Activated CD8-positive, alpha-beta T cell treated with anti-CD3 and anti-CD28 coated beads for 36 hours (primary cell): Measurements from ENCODE around the gene PCDHA1. TPM values are rescaled to one million over a fixed set of nuclear protein-coding genes. Genes with fewer than 3 reads are reported as not detected.
"Not testable (repeated sequence)": the region's sequence is repeated elsewhere in the genome, so short reads cannot be mapped to it uniquely, and the experiment has no call there.

Source experiments
- ATAC-seq: fragments of 200-7000 bp; cut with Tn5 transposase; one replicate; pipeline ENCODE4 v1.10.0; 2021; ENCODE audit warnings: mild to moderate bottlenecking, moderate library complexity
- CTCF ChIA-PET: fragments of 350-600 bp; sonication (Branson Sonifier 250); formaldehyde crosslinking; loops from one replicate; lab custom pipeline; 2021; ENCODE audit warnings: antibody characterized with exemption; lab: Charles Lee
- POLR2A ChIA-PET: fragments of 350-600 bp; sonication (Branson Sonifier 250); formaldehyde crosslinking; loops from one replicate; lab custom pipeline; 2021; ENCODE audit warnings: antibody characterized with exemption; lab: Charles Lee
- DNase-seq: peaks from one replicate; pipeline ENCODE4 v3.0.0-alpha.2; 2020
- H3K27ac Mint-ChIP-seq: one replicate; pipeline ENCODE4 v1.8.0; 2021; ENCODE audit warnings: mild to moderate bottlenecking, mixed read lengths
- H3K27me3 Mint-ChIP-seq: one replicate; pipeline ENCODE4 v1.8.0; 2021; ENCODE audit warnings: mixed read lengths
- H3K36me3 Mint-ChIP-seq: one replicate; pipeline ENCODE4 v1.8.0; 2021; ENCODE audit warnings: low read depth, mixed read lengths
- H3K4me1 Mint-ChIP-seq: one replicate; pipeline ENCODE4 v1.8.0; 2021; ENCODE audit warnings: low read depth, mixed read lengths
- H3K4me3 Mint-ChIP-seq: one replicate; pipeline ENCODE4 v1.8.0; 2021; ENCODE audit warnings: mild to moderate bottlenecking, moderate library complexity, mixed read lengths
- H3K9me3 Mint-ChIP-seq: one replicate; pipeline ENCODE4 v1.8.0; 2021; ENCODE audit warnings: mixed read lengths
- intact Hi-C: fragments of 100-400 bp; cut with micrococcal nuclease; formaldehyde crosslinking; loops from one replicate; pipeline ENCODE4 v1.10.0; 2022
- total RNA-seq, 2 experiments: library from RNA; stranded (reverse); gene quantifications; one replicate each; pipeline ENCODE4 v1.2.3, GENCODE V29; 2021
- TF ChIP-seq, protein P1 (sequence below): fragments of 200-600 bp; IDR thresholded peaks from one replicate; pipeline ENCODE4 v1.8.0; 2022; ENCODE audit warnings: antibody characterized with exemption, mild to moderate bottlenecking

Gene PCDHA1
- total RNA-seq, 2 experiments from 2014 or later: not detected

GRCh38 chr5:140868721-140869554, 83.0 kb downstream of the PCDHA1 start, which contains the start of gene PCDHA11:
PCDHA11 (plus strand) TSS chr5:140868957; CDS start chr5:140869104, 147 bp downstream.
- CTCF ChIA-PET: interaction anchor here (0.8 to 1.2 kb wide), 5 partner anchors 17 to 83 kb away, joined by 3 to 4 read pairs (median 3); partner anchors contain the start of gene PCDHA1
- H3K27me3 Mint-ChIP-seq: peaks cover 15% of the 10 kb centered on the region
- TF ChIP-seq, protein P1, sequence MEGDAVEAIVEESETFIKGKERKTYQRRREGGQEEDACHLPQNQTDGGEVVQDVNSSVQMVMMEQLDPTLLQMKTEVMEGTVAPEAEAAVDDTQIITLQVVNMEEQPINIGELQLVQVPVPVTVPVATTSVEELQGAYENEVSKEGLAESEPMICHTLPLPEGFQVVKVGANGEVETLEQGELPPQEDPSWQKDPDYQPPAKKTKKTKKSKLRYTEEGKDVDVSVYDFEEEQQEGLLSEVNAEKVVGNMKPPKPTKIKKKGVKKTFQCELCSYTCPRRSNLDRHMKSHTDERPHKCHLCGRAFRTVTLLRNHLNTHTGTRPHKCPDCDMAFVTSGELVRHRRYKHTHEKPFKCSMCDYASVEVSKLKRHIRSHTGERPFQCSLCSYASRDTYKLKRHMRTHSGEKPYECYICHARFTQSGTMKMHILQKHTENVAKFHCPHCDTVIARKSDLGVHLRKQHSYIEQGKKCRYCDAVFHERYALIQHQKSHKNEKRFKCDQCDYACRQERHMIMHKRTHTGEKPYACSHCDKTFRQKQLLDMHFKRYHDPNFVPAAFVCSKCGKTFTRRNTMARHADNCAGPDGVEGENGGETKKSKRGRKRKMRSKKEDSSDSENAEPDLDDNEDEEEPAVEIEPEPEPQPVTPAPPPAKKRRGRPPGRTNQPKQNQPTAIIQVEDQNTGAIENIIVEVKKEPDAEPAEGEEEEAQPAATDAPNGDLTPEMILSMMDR: no peak
- peaks cover 2% of the 10 kb centered on the region for H3K36me3 Mint-ChIP-seq
- DNase-seq (no peak), ATAC-seq (no peak)
- H3K4me3 Mint-ChIP-seq: no peak within 1 kb of the TSS
- peaks cover 8% of the 10 kb centered on the region for H3K9me3 Mint-ChIP-seq
- H3K27ac Mint-ChIP-seq: no peak within 1 kb of the TSS
- H3K4me1 Mint-ChIP-seq: no peaks in the 10 kb centered on the region
- POLR2A ChIA-PET: no interaction called here
- intact Hi-C loops: no loop called here

DNA sequence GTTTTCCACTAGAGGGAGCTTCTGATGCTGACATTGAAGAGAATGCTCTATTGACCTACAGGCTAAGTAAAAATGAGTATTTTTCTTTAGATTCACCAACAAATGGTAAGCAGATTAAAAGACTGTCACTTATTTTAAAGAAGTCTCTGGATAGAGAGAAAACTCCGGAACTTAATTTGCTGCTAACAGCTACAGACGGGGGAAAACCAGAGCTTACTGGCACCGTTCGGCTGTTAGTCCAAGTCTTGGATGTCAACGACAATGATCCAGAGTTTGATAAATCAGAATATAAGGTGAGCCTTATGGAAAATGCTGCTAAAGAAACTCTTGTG, 83.6 kb downstream of the PCDHA1 start:
- CTCF ChIA-PET: interaction anchor here (0.8 to 1.2 kb wide), 5 partner anchors 18 to 83 kb away, joined by 3 to 4 read pairs (median 3); partner anchors contain the start of gene PCDHA1
- TF ChIP-seq, protein P1: no peak
- Mint-ChIP-seq H3K27ac (no peak overlapping the region), H3K4me1 (no peaks in the 10 kb centered on the region), H3K4me3 (no peak overlapping the region), H3K9me3 (peaks cover 12% of the 10 kb centered on the region), H3K36me3 (peaks cover 2% of the 10 kb centered on the region), H3K27me3 (peaks cover 18% of the 10 kb centered on the region)
- no peak for ATAC-seq
- DNase-seq: no peak
- POLR2A ChIA-PET: no interaction called here
- intact Hi-C loops: no loop called here

DNA sequence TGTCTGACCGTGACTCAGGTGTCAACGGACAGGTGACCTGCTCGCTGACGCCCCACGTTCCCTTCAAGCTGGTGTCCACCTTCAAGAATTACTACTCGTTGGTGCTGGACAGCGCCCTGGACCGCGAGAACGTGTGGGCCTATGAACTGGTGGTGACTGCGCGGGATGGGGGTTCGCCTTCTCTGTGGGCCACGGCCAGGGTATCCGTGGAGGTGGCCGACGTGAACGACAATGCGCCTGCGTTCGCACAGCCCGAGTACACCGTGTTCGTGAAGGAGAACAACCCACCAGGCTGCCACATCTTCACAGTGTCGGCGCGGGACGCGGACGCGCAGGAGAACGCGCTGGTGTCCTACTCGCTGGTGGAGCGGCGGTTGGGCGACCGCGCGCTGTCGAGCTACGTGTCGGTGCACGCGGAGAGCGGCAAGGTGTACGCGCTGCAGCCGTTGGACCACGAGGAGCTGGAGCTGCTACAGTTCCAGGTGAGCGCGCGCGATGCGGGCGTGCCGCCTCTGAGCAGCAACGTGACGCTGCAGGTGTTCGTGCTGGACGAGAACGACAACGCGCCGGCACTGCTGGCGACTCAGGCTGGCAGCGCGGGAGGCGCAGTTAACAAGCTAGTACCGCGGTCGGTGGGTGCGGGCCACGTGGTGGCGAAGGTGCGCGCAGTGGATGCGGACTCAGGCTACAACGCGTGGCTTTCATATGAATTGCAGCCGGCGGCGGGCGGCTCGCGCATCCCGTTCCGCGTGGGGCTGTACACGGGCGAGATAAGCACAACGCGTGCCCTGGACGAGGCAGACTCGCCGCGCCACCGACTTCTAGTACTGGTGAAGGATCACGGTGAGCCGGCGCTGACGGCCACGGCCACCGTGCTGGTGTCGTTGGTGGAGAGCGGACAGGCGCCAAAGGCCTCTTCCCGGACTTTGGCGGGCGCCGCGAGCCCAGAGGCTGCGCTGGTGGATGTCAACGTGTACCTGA, 84.6 kb downstream of the PCDHA1 start:
- H3K4me1 Mint-ChIP-seq: no peaks in the 10 kb centered on the region
- H3K4me3 Mint-ChIP-seq: no peak overlapping the region
- CTCF ChIA-PET: interaction anchor here (1.2 kb wide), 2 partner anchors 29 to 84 kb away, joined by 3 read pairs; partner anchors contain the start of gene PCDHA1
- DNase-seq (no peak), ATAC-seq (no peak)
- H3K36me3 Mint-ChIP-seq: peaks cover 3% of the 10 kb centered on the region
- peaks cover 25% of the 10 kb centered on the region for H3K27me3 Mint-ChIP-seq
- intact Hi-C loops: loop anchor here (5.0 kb wide), 1 partner anchor 172 kb away; no protein-coding TSS in a partner anchor
- TF ChIP-seq, protein P1: no peak
- POLR2A ChIA-PET: no interaction called here
- peaks cover 12% of the 10 kb centered on the region for H3K9me3 Mint-ChIP-seq
- H3K27ac Mint-ChIP-seq: no peak overlapping the region

GRCh38 chr5:140875085-140876065, 89.4 kb downstream of the PCDHA1 start, which contains the start of gene PCDHA12:
PCDHA12 (plus strand) TSS chr5:140875308; CDS start chr5:140875473, 165 bp downstream.
- POLR2A ChIA-PET: no interaction called here
- H3K36me3 Mint-ChIP-seq: peaks cover 9% of the 10 kb centered on the region
- DNase-seq: no peak
- no peak within 1 kb of the TSS for H3K4me3 Mint-ChIP-seq
- CTCF ChIA-PET: interaction anchor here (1.2 kb wide), 1 partner anchor 19 kb away, joined by 3 read pairs; the partner anchor contains the start of gene PCDHA10
- no peak for ATAC-seq
- intact Hi-C loops: no loop called here
- peaks cover 42% of the 10 kb centered on the region for H3K27me3 Mint-ChIP-seq
- peaks cover 7% of the 10 kb centered on the region for H3K9me3 Mint-ChIP-seq
- no peak within 1 kb of the TSS for H3K27ac Mint-ChIP-seq
- TF ChIP-seq, protein P1: no peak
- H3K4me1 Mint-ChIP-seq: no peaks in the 10 kb centered on the region

GRCh38 chr5:140876541-140877261, 90.8 kb downstream of the PCDHA1 start:
- CTCF ChIA-PET, H3K27ac Mint-ChIP-seq, H3K4me3 Mint-ChIP-seq, POLR2A ChIA-PET, DNase-seq, ATAC-seq, intact Hi-C loops, H3K4me1 Mint-ChIP-seq: not testable (repeated sequence)
- Mint-ChIP-seq H3K36me3 (peaks cover 12% of the 10 kb centered on the region), H3K27me3 (peaks cover 43% of the 10 kb centered on the region), H3K9me3 (peaks cover 10% of the 10 kb centered on the region)
